Activated T-helper 2 cell treated with anti-CD3 and anti-CD28 coated beads, Interferon-gamma antibody, Interleukin-2, Interleukin-4, amounts not matched to agents 10 μg/mL and 5 μg/mL and 100 μg/mL, durations not matched to agents 14 hours and 24 hours and 36 hours (primary cell): ENCODE results near the gene ZBTB8A. TPM values are rescaled to one million over a fixed set of nuclear protein-coding genes. Genes with fewer than 3 reads are reported as not detected.

Experiments used
- total RNA-seq: library from RNA; stranded (reverse); gene quantifications from 2 replicates; pipeline ENCODE4 v1.2.3, GENCODE V29; 2022

The ZBTB8A gene
- total RNA-seq, 1 donor from 2014 or later, result 0.96 TPM

Other genes starting within 250 kb of the ZBTB8A start
- gene HDAC1, start 247.3 kb upstream of the ZBTB8A start, total RNA-seq, result 179 and 195 TPM in 2 replicates
- gene MARCKSL1, start 203.2 kb upstream of the ZBTB8A start, total RNA-seq, result 42.5 and 45.0 TPM in 2 replicates
- 5.4 and 6.1 TPM in 2 replicates for gene FAM229A, start 176.9 kb upstream of the ZBTB8A start, total RNA-seq
- 1.1 TPM in 2 replicates for gene TSSK3, start 176.9 kb upstream of the ZBTB8A start, total RNA-seq
- 48.9 and 54.3 TPM in 2 replicates for gene BSDC1, start 145.0 kb upstream of the ZBTB8A start, total RNA-seq
- gene ZBTB8B, start 74.4 kb upstream of the ZBTB8A start, total RNA-seq, result 0.02 TPM in 1 of 2 replicates, not detected in the other
- 48.0 and 49.8 TPM in 2 replicates for gene ZBTB8OS, start 111.1 kb downstream of the ZBTB8A start, total RNA-seq
- 325 TPM in 2 replicates for gene RBBP4, start 111.8 kb downstream of the ZBTB8A start, total RNA-seq
- gene SYNC, start 163.3 kb downstream of the ZBTB8A start, total RNA-seq, result not detected in 2 replicates